GM18868 (cell line): ENCODE data around the gene ZNF410.

ENCODE experiments used
- ATAC-seq: cut with Tn5 transposase; IDR thresholded peaks from one replicate; pipeline ENCODE4 v1.9.1; 2021; ENCODE audit warnings: mild to moderate bottlenecking, moderate library complexity; ENCODE audit not compliant: unreplicated experiment

The ZNF410 gene

DNA sequence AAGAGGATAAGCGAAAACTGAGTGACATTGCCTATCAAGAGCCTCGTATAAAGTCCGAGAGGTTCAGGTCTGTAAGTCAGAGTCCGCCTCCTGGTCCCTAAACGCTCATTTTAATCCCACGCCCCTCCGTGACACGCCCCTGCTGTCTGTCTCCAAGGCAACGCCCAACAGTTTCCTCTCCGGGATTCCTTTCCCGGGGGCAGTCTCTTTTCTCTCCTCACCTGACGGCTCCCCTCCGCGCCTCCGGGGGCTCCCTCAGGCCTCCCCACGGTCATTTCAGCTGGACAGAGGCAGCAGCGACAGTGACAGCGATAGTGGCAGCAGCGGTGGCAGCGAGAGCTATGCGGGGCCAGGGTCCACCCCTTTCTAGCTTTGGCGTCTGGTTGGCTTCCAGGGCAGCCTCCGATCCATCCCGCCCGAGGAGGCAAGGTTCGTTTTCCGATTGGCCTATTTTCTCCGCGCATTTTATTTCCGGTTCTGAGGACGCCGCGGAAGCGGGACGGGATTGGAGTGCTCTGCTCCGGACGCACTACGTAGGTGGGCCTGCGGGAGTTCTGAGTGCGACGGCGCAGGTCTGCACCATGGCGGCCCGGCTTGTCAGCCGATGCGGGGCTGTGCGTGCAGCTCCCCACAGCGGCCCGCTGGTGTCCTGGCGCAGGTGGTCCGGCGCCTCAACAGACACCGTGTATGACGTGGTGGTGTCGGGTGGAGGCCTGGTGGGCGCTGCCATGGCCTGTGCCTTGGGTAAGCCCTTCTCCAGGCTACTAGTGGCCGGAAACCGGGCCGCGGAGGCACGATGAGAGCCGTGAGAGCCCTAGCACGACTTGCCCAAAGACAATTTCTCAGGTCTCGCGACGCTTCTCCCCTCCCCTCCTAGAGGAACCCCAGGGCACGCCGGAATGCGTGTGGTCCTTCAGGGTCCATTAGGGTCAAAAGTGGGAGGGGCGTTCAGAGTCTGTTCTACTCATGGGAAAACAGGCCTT, 63.4 kb downstream of the ZNF410 start, which contains the start of the genes COQ6 and FAM161B:
Gene COQ6, plus strand, starts transcription at position 551 of the 983 bp plus-strand sequence. Its CDS starts 31 bp downstream, at position 582.
Gene FAM161B, minus strand, starts transcription at position 343 of the 983 bp plus-strand sequence. Its CDS starts 68 bp downstream, at position 275.
- peak; percentile 89 for ATAC-seq

DNA sequence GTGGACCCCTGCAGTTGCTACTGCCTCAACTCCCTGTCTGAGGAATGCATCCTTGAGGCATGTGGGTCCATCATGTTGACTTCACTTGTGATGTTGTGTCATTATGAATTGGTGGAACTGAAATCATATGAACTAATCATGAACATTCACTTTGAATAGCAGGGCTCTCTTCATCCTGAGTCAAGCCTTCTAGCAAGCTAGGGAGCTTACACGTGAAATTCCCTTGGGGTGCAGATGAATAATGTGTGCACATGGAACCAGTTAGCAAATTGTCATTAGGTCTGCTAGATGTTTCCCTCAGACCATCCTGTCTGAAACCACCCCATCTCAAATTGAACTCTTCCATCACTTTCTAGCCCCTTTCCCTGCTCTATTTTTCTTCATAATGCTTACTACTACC, 67.1 kb downstream of the ZNF410 start:
- ATAC-seq: no peak

DNA sequence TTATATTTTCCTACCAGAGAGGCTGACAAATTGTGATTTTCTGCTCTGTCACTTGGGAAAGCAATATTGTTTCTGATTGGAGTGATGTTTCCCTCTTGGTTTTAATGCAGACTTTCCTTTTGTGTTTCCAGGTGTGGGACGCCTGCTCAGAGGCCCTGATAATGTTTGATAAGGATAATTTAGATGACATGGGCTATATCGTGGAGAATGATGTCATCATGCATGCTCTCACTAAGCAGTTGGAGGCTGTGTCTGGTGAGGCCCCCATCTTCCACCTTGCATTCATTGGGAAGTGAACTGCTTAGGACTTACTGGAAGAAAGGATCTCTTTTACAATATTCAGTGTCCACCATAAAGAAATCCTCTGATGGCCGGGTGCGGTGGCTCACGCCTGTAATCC, 69.0 kb downstream of the ZNF410 start:
- no peak for ATAC-seq

DNA sequence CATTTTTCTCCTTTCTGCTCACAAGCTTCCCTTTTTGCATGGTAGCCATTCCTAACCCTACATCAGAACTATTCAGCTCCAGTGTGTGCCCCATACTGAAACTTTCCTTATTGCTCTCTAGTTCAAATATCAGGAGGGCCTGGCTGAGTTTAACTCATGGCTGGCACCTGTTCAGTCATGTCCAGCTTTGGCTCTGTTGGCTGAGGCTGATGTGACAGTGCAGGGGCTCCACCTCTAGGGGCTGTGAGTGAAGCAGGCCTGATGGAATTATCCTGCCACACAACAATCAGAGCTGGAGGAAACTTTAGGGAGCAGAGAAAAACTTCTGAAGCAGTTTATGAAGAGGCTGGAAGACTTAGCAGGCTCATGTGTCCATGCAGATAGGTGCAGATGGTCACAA, 71.9 kb downstream of the ZNF410 start:
- ATAC-seq: no peak

DNA sequence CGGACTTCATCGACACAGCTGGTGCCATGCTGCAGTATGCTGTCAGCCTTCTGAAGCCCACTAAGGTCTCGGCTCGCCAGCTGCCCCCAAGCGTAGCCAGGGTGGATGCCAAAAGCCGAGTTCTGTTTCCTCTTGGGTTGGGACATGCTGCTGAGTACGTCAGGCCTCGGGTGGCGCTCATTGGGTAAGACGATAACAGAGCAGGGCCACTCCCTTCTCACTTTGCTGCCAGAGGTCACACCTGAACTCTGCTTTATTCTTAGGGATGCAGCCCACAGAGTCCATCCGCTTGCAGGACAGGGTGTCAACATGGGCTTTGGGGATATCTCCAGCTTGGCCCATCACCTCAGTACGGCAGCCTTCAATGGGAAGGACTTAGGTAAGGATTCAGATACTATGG, 74.5 kb downstream of the ZNF410 start:
- ATAC-seq: no peak

DNA sequence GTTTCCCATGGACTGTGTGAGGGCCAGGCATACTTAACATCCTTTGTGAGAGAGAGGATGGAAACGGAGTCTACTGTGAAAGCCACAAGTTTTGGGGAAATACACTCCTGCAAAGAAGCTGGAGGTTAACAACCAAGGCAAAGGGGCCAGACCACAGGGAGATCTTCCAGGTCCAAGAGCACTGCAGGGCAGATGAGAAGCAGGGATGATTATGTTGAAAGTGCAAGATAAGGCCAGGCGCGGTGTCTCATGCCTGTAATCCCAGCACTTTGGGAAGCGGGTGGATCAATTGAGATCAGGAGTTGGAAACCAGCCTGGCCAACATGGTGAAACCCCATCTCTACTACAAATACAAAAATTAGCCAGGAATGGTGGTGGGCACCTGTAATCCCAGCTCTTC, 78.6 kb downstream of the ZNF410 start:
- no peak for ATAC-seq

DNA sequence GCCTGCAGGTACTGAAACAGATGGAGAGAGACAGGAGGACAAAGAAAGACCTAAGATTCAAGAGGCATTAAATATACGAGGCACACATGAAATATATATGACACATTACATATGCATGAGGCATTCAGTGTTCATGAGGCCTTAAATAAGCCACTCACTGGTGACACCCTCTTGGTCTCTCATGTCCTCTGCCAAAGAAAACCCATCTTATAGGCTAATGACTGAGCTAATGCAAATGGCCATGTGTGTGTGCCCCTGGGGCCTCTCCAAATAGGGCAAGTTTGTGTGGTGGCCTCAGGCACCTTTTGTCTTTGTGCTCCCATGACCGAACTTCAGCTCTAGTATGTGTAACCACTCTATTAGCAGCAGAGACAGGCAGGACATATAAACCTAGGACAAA, 82.2 kb downstream of the ZNF410 start:
- ATAC-seq: no peak

DNA sequence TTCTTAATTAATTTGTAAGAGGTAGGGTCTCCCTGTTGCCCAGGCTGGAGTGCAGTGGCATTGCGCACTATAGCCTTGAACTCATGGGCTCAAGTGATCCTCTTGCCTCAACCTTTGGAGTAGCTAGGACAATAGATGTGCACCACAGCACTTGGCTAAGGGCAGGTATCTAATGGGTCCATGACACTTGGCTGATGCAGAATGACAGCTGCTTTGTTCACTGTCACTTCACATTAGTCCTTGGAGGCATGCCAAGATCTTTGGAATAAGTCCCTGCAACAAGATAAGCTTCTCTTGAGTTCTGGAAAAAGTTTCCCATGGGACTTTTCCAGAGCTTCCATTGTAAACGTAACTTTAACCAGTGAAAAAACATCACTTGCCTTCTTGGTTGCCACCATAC, 86.8 kb downstream of the ZNF410 start:
- no peak for ATAC-seq

DNA sequence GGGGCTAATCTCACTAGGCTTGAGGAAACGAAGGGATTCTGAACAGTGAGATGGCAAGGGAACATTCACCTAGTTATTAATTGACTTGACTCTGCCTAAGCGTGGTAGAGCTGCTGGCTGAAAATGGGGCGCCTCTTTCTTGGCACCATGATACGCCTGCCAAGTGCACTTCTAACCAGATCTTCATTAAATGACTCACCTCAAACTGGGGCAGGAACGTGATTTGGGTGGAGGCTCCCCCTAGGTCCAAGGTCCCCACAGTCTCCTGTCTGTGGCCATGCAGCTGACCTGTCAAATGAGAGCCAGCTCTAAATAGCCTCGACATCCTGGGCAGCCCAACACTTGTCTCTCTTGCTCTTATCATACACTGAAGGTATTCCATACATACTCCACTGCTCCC, 89.5 kb downstream of the ZNF410 start:
- ATAC-seq: no peak

DNA sequence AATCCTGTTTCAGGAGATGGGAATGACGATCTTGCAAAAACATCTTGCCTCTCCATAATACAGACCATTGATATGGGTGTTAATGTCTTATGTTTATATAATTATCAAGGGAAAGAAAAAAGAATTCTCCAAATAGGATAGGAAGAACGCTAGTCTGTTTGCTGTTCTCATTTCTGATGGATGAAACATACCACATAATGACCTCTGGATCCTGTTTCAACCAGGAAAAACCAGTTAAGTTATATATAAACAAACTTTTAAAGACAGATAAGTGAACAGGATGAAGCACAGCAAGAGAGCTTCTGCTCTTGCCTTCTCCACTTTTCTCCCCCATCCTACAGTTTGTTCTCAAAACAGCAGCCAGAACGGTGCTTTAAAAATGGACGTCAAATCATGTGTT, 91.2 kb downstream of the ZNF410 start:
- no peak for ATAC-seq
